Naive thymus-derived CD4-positive, alpha-beta T cell (primary cell): ENCODE data around the gene BMPR1B. TPM values are rescaled to one million over a fixed set of nuclear protein-coding genes. Genes with fewer than 3 reads are reported as not detected.

Source experiments
- ATAC-seq: fragments of 150-1000 bp; cut with Tn5 transposase; 2 replicates; pipeline ENCODE4 v1.10.0; 2021; ENCODE audit warnings: mild to moderate bottlenecking, moderate library complexity
- CTCF ChIA-PET: fragments of 350-600 bp; sonication (Branson Sonifier 250); formaldehyde crosslinking; loops from one replicate; lab custom pipeline; 2021; ENCODE audit warnings: antibody characterized with exemption; lab: Charles Lee
- POLR2A ChIA-PET: fragments of 350-600 bp; sonication (Branson Sonifier 250); formaldehyde crosslinking; loops from one replicate; lab custom pipeline; 2021; ENCODE audit warnings: antibody characterized with exemption, inconsistent platforms; lab: Charles Lee
- DNase-seq, 9 donors: peaks; one replicate each; pipeline versions ENCODE4 v3.0.0 to v3.0.0-alpha.2; 2020 to 2022; ENCODE audit warnings: mixed read lengths in 1 of 9
- H3K27ac ChIP-seq: one replicate; pipeline ENCODE4 v1.7.0; 2013; ENCODE audit warnings: mild to moderate bottlenecking, low read depth, low read length, moderate library complexity
- H3K27me3 ChIP-seq, 2 donors: one replicate each; pipeline ENCODE4 v1.7.0; 2013; ENCODE audit warnings: low read length in 2 of 2, mild to moderate bottlenecking in 2 of 2, moderate library complexity in 2 of 2; ENCODE audit not compliant: control insufficient read depth in 2 of 2, insufficient read depth in 2 of 2
- H3K36me3 ChIP-seq, 3 experiments: 1 replicate in 2 of 3; 2 replicates in 1 of 3; pipeline ENCODE4 v1.7.0; 2013; ENCODE audit warnings: low read length in 3 of 3, mild to moderate bottlenecking in 3 of 3, moderate library complexity in 1 of 3; ENCODE audit not compliant: insufficient read depth in 3 of 3, control insufficient read depth in 2 of 3
- H3K4me1 ChIP-seq, 2 donors: one replicate each; pipeline ENCODE4 v1.7.0; 2013; ENCODE audit warnings: low read length in 2 of 2, mild to moderate bottlenecking in 2 of 2, moderate library complexity in 1 of 2; ENCODE audit not compliant: control insufficient read depth in 2 of 2, insufficient read depth in 2 of 2
- H3K4me3 ChIP-seq: 2 replicates; pipeline ENCODE4 v1.7.0; 2013; ENCODE audit warnings: mild to moderate bottlenecking, low read length
- H3K9me3 ChIP-seq, 3 experiments: 1 replicate in 2 of 3; 2 replicates in 1 of 3; pipeline ENCODE4 v1.7.0; 2013; ENCODE audit warnings: low read length in 3 of 3; ENCODE audit not compliant: control insufficient read depth in 2 of 3
- H3K27ac Mint-ChIP-seq, 9 donors: one replicate each; pipeline ENCODE4 v1.8.0; 2020 to 2022; ENCODE audit warnings: mixed read lengths in 9 of 9, mild to moderate bottlenecking in 8 of 9, moderate library complexity in 5 of 9, inconsistent platforms in 2 of 9
- H3K27me3 Mint-ChIP-seq, 5 donors: one replicate each; pipeline ENCODE4 v1.8.0; 2021 to 2022; ENCODE audit warnings: mixed read lengths in 5 of 5, mild to moderate bottlenecking in 1 of 5
- H3K36me3 Mint-ChIP-seq, 5 donors: one replicate each; pipeline ENCODE4 v1.8.0; 2020 to 2022; ENCODE audit warnings: mixed read lengths in 5 of 5, mild to moderate bottlenecking in 3 of 5, inconsistent platforms in 1 of 5
- H3K4me1 Mint-ChIP-seq, 7 donors: one replicate each; pipeline ENCODE4 v1.8.0; 2020 to 2022; ENCODE audit warnings: mixed read lengths in 7 of 7, mild to moderate bottlenecking in 3 of 7, inconsistent platforms in 1 of 7
- H3K4me3 Mint-ChIP-seq, 10 donors: one replicate each; pipeline ENCODE4 v1.8.0; 2020 to 2022; ENCODE audit warnings: mild to moderate bottlenecking in 10 of 10, mixed read lengths in 10 of 10, moderate library complexity in 6 of 10, inconsistent platforms in 2 of 10
- H3K9me3 Mint-ChIP-seq, 11 donors: one replicate each; pipeline ENCODE4 v1.8.0; 2020 to 2022; ENCODE audit warnings: mixed read lengths in 11 of 11, mild to moderate bottlenecking in 4 of 11, inconsistent platforms in 1 of 11, moderate library complexity in 1 of 11
- intact Hi-C, 2 donors: fragments of 100-400 bp; cut with micrococcal nuclease; formaldehyde crosslinking; loops; one replicate each; pipeline ENCODE4 v1.15.1; 2023
- polyA plus RNA-seq, 2 donors: library from polyadenylated mRNA; unstranded; fragments of 300-500 nt; fragmentation: Illumina TruSeq; gene quantifications; one replicate each; pipeline ENCODE4 v1.2.3, GENCODE V29; 2021
- total RNA-seq, 6 experiments: library from RNA in 5 of 6; stranded (reverse) in 5 of 6; gene quantifications; 1 replicate in 5 of 6; 2 replicates in 1 of 6; pipeline ENCODE4 v1.2.3 and lab custom pipeline; 2021 to 2026

The BMPR1B gene
- total and polyA plus RNA-seq, 7 experiments from 2014 or later, result 0.07 to 0.14 (median 0.11) TPM; not detected in 3

- H3K36me3 ChIP-seq, result no peaks in the 10 kb centered on the region
- DNase-seq (no peak), ATAC-seq (no peak)
- peaks cover 0 to 8% (median 0%) of the 10 kb centered on the region in 5 donors for H3K27me3 Mint-ChIP-seq
- no peaks in the 10 kb centered on the region for H3K36me3 Mint-ChIP-seq
- H3K4me1 Mint-ChIP-seq, result no peaks in the 10 kb centered on the region
- POLR2A ChIA-PET, result no interaction called here
- CTCF ChIA-PET, result no interaction called here
- intact Hi-C loops, result no loop called here
- H3K9me3 Mint-ChIP-seq, result no peaks in the 10 kb centered on the region
- H3K4me3 Mint-ChIP-seq, result no peak overlapping the region
- H3K27ac ChIP-seq, result no peak overlapping the region
- H3K27me3 ChIP-seq, result no peaks in the 10 kb centered on the region
- H3K4me3 ChIP-seq, result no peak overlapping the region
- no peak overlapping the region for H3K27ac Mint-ChIP-seq
- no peaks in the 10 kb centered on the region for H3K4me1 ChIP-seq
- no peaks in the 10 kb centered on the region for H3K9me3 ChIP-seq
These were observed 168.1 kb downstream of the BMPR1B start for GRCh38 chr4:94925764-94926347.

DNA sequence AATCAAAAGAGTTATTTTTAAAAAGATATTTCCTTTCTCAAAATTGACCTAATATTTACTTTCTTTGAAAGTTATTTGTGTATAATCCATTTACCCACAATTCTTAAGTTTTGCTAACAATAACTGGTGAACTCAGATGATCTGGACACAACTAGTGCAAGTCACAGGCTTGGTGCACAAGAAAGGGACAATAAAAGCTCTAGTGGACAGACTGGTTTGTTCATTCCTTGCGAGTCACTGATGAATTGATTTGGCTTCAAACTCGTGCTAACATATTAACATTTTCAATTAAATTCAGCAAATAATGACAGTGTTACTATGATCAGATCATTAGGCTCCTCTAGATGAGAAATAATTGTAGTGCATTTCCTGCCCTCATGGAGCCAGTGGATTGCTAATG lies 169.2 kb downstream of the BMPR1B start:
- intact Hi-C loops, result no loop called here
- ATAC-seq, result no peak
- H3K9me3 Mint-ChIP-seq, result no peaks in the 10 kb centered on the region
- Histone ChIP-seq H3K27me3 (no peaks in the 10 kb centered on the region), H3K27ac (no peak overlapping the region), H3K36me3 (no peaks in the 10 kb centered on the region), H3K9me3 (no peaks in the 10 kb centered on the region), H3K4me1 (no peaks in the 10 kb centered on the region), H3K4me3 (no peak overlapping the region)
- H3K27me3 Mint-ChIP-seq, result peaks cover 0 to 8% (median 0%) of the 10 kb centered on the region in 5 donors
- H3K27ac Mint-ChIP-seq, result no peak overlapping the region
- H3K4me1 Mint-ChIP-seq, result no peaks in the 10 kb centered on the region
- ChIA-PET CTCF (no interaction called here), POLR2A (no interaction called here)
- H3K36me3 Mint-ChIP-seq, result no peaks in the 10 kb centered on the region
- no peak for DNase-seq
- no peak overlapping the region for H3K4me3 Mint-ChIP-seq

GRCh38 chr4:94927696-94928095 lies 169.9 kb downstream of the BMPR1B start:
- Mint-ChIP-seq H3K36me3 (no peaks in the 10 kb centered on the region), H3K4me3 (no peak overlapping the region), H3K9me3 (no peaks in the 10 kb centered on the region), H3K27ac (no peak overlapping the region), H3K4me1 (no peaks in the 10 kb centered on the region), H3K27me3 (peaks cover 0 to 8% (median 0%) of the 10 kb centered on the region in 5 donors)
- Histone ChIP-seq H3K36me3 (no peaks in the 10 kb centered on the region), H3K27ac (no peak overlapping the region), H3K27me3 (no peaks in the 10 kb centered on the region), H3K4me3 (no peak overlapping the region), H3K4me1 (no peaks in the 10 kb centered on the region), H3K9me3 (no peaks in the 10 kb centered on the region)
- DNase-seq (no peak), ATAC-seq (no peak)
- CTCF ChIA-PET, result no interaction called here
- intact Hi-C loops, result no loop called here
- POLR2A ChIA-PET, result no interaction called here

GRCh38 chr4:94929696-94930095 lies 171.9 kb downstream of the BMPR1B start:
- Histone ChIP-seq H3K9me3 (no peaks in the 10 kb centered on the region), H3K36me3 (no peaks in the 10 kb centered on the region), H3K4me3 (no peak overlapping the region), H3K27ac (no peak overlapping the region), H3K4me1 (no peaks in the 10 kb centered on the region), H3K27me3 (no peaks in the 10 kb centered on the region)
- CTCF ChIA-PET, result no interaction called here
- POLR2A ChIA-PET, result no interaction called here
- DNase-seq, result no peak
- ATAC-seq, result no peak
- Mint-ChIP-seq H3K4me3 (no peak overlapping the region), H3K27me3 (peaks cover 0 to 5% (median 0%) of the 10 kb centered on the region in 5 donors), H3K9me3 (no peaks in the 10 kb centered on the region), H3K4me1 (no peaks in the 10 kb centered on the region), H3K36me3 (no peaks in the 10 kb centered on the region), H3K27ac (no peak overlapping the region)
- intact Hi-C loops, result no loop called here

DNA sequence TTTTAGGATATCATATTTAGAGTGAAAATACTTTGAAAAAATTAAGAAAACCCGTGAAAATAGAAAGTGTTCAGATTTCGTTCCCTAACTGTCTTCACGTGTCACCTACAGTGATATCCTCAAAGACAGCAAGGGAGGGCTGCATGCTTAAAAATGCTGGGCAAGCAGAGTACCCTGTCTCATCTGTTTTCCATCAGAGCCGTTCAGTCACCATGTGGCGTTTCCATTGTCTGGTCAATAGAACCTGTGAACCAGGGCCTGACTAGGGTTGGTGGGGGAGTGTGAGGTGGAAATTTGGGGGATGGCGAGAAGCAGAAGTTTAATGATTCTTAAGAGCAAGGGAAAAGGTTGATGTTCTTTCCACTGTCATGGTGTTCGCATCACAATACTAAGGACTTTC lies 173.9 kb downstream of the BMPR1B start:
- no peaks in the 10 kb centered on the region for H3K9me3 ChIP-seq
- Mint-ChIP-seq H3K4me3 (no peak overlapping the region), H3K27ac (no peak overlapping the region), H3K4me1 (no peaks in the 10 kb centered on the region), H3K9me3 (no peaks in the 10 kb centered on the region), H3K36me3 (no peaks in the 10 kb centered on the region), H3K27me3 (peaks cover 0 to 4% (median 0%) of the 10 kb centered on the region in 5 donors)
- CTCF ChIA-PET, result no interaction called here
- no peak for ATAC-seq
- no peaks in the 10 kb centered on the region for H3K4me1 ChIP-seq
- intact Hi-C loops, result no loop called here
- H3K27ac ChIP-seq, result no peak overlapping the region
- no peak overlapping the region for H3K4me3 ChIP-seq
- DNase-seq, result no peak
- no peaks in the 10 kb centered on the region for H3K36me3 ChIP-seq
- H3K27me3 ChIP-seq, result no peaks in the 10 kb centered on the region
- POLR2A ChIA-PET, result no interaction called here

- no peaks in the 10 kb centered on the region for H3K27me3 ChIP-seq
- H3K36me3 Mint-ChIP-seq, result no peaks in the 10 kb centered on the region
- intact Hi-C loops, result no loop called here
- no peak overlapping the region for H3K4me3 ChIP-seq
- no peaks in the 10 kb centered on the region for H3K4me1 Mint-ChIP-seq
- peaks cover 0 to 5% (median 0%) of the 10 kb centered on the region in 5 donors for H3K27me3 Mint-ChIP-seq
- peaks cover 0 to 4% (median 0%) of the 10 kb centered on the region in 11 donors for H3K9me3 Mint-ChIP-seq
- H3K4me3 Mint-ChIP-seq, result no peak overlapping the region
- no peak overlapping the region for H3K27ac ChIP-seq
- CTCF ChIA-PET, result interaction anchor here (0.6 kb wide), 1 partner anchor 949 kb away, joined by 3 read pairs; no protein-coding TSS in a partner anchor
- H3K27ac Mint-ChIP-seq, result no peak overlapping the region
- H3K9me3 ChIP-seq, result no peaks in the 10 kb centered on the region
- H3K4me1 ChIP-seq, result no peaks in the 10 kb centered on the region
- POLR2A ChIA-PET, result no interaction called here
- no peaks in the 10 kb centered on the region for H3K36me3 ChIP-seq
- ATAC-seq (no peak), DNase-seq (no peak)
These were observed 174.6 kb downstream of the BMPR1B start for GRCh38 chr4:94932366-94932765.

DNA sequence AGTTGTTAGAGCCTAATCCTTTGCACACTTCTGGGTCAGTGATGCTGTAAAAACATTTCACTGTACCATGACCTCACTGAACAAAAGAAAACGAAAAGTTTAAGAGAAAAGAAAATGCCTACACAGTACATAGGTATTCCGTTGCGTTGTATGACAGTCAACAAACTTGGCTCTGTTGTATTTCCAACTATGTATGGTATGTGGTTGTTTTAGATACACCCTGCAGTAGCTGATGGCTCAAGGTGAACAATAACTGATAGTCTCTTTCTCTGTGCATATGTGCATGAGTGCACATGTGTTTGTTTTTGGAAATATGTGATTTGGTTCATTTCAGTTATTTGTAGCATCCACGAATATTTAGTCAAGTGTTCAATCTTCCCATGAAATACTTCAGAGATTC lies 176.0 kb downstream of the BMPR1B start:
- no peaks in the 10 kb centered on the region for H3K27me3 ChIP-seq
- ATAC-seq (no peak), DNase-seq (no peak)
- H3K27ac Mint-ChIP-seq, result no peak overlapping the region
- intact Hi-C loops, result no loop called here
- H3K4me1 ChIP-seq, result no peaks in the 10 kb centered on the region
- H3K9me3 Mint-ChIP-seq, result peaks cover 0 to 4% (median 0%) of the 10 kb centered on the region in 11 donors
- no peaks in the 10 kb centered on the region for H3K36me3 Mint-ChIP-seq
- no peaks in the 10 kb centered on the region for H3K4me1 Mint-ChIP-seq
- no peaks in the 10 kb centered on the region for H3K36me3 ChIP-seq
- POLR2A ChIA-PET, result no interaction called here
- H3K4me3 Mint-ChIP-seq, result no peak overlapping the region
- H3K27me3 Mint-ChIP-seq, result peaks cover 0 to 5% (median 0%) of the 10 kb centered on the region in 5 donors
- H3K4me3 ChIP-seq, result no peak overlapping the region
- H3K27ac ChIP-seq, result no peak overlapping the region
- no peaks in the 10 kb centered on the region for H3K9me3 ChIP-seq
- CTCF ChIA-PET, result no interaction called here
